ENCODE results near the gene FER.

The FER gene

DNA sequence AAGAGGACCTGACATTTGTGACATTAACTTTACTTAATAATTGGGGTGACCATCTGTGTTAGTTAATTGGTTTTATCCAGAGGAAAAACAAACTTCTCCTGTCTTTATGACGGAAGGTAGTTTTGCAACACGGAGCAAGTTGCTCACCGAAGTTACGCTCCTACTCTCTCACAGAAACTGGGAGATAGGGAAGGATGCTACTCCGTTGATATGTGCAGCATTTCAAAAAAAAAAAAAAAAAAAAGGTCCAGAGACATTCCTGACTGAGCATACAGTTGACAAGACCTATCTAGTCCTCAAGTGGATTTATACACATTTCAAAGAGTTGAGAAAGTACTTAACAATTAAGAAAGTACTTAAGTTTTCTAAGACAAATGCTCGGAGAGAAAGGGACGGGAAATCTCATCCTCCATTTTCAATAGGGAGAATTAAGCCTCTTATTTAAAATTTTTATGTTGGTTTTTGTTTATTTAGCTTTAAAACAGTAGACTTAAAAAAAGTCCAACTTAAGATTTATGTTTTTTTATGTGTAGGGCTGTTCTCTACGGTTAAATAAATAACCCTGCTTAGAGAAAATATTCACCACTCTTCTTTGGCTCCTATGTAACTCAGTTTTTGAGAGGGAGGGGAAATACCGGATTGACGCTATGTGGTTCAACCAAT lies 455 bp upstream of the FER start:
- DNase-seq, result no peak
- H3K36me3 ChIP-seq (ENCODE audit: insufficient read depth, low read length), result no peaks in the 10 kb centered on the region
- H3K27me3 ChIP-seq (ENCODE audit: insufficient read depth, low read length, poor library complexity), result no peaks in the 10 kb centered on the region
- peak overlapping the region; percentile 85; the same call in 1 of the 2 replicates for H3K9ac ChIP-seq (ENCODE audit: low read depth, low read length)
- peak overlapping the region in 1 of 2 experiments; percentile 79; a peak in 2 of 4 replicates for H3K4me3 ChIP-seq (ENCODE audit: low read depth in 1 of 2, low read length in 2 of 2)
- H3K4me2 ChIP-seq (ENCODE audit: insufficient read depth, low read length), result peak overlapping the region; percentile 84
- ATAC-seq (ENCODE audit: insufficient read depth, low read depth), result no peak
- H2AFZ ChIP-seq (ENCODE audit: low read depth, low read length), result peak overlapping the region; percentile 90; the same call in 1 of the 2 replicates
- no peak for TF ChIP-seq EZH2 (IDR thresholded peaks at IDR 0.05; ENCODE audit: borderline replicate concordance, low read depth, low read length, severe bottlenecking)
- TF ChIP-seq, protein P1, sequence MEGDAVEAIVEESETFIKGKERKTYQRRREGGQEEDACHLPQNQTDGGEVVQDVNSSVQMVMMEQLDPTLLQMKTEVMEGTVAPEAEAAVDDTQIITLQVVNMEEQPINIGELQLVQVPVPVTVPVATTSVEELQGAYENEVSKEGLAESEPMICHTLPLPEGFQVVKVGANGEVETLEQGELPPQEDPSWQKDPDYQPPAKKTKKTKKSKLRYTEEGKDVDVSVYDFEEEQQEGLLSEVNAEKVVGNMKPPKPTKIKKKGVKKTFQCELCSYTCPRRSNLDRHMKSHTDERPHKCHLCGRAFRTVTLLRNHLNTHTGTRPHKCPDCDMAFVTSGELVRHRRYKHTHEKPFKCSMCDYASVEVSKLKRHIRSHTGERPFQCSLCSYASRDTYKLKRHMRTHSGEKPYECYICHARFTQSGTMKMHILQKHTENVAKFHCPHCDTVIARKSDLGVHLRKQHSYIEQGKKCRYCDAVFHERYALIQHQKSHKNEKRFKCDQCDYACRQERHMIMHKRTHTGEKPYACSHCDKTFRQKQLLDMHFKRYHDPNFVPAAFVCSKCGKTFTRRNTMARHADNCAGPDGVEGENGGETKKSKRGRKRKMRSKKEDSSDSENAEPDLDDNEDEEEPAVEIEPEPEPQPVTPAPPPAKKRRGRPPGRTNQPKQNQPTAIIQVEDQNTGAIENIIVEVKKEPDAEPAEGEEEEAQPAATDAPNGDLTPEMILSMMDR (IDR thresholded peaks at IDR 0.05; ENCODE audit: borderline replicate concordance, extremely low read depth, low read length, poor library complexity, severe bottlenecking), result no peak
- H4K20me1 ChIP-seq (ENCODE audit: insufficient read depth, low read length), result no peaks in the 10 kb centered on the region
- H3K27ac ChIP-seq (ENCODE audit: low read length), result no peak overlapping the region
- no peaks in the 10 kb centered on the region for H3K79me2 ChIP-seq (ENCODE audit: insufficient read depth, low read length)
- peaks cover 4% of the 10 kb centered on the region for H3K9me3 ChIP-seq (ENCODE audit: insufficient read depth, low read length, severe bottlenecking)
- peaks cover 23% of the 10 kb centered on the region for H3K4me1 ChIP-seq (ENCODE audit: insufficient read depth, low read length)

DNA sequence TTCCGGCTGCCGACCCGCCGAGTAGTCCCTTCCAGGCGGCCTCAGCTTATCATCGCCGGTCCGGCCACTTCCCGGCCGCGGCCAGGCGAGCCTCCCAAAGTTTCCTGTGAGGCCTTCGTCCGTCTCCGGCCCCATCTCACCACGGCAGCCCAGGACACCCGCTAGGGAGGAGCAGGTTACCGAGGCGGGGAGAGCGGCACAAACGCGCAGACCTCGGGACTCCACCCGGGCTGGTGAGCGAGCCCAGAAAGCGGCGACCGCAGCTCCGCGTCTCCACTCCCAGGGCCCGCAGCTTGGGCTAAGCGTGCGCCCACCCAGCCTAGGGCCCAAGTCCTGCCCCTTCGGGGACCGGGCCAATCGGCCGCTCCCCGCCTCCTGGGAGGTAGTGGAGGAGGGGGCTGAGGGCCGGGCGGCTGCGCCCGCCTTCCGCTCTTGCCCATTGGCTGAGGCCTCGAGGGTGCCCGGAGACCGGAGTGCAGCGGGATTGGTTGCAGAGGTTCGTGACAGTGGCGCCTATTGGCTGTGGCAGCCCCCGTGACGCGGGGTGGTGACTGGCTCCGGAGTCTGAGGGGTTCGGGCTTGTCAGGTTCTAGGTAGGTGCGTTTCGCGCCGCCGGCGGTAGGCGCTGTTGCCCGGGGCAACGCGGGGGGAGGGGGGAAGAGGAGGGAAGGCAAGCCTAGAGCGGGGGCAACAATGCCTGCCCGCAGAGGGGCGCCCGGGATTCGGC lies 867 bp downstream of the FER start:
- Histone ChIP-seq H2AFZ (ENCODE audit: low read depth, low read length) (peak overlapping the region; percentile 90), H3K4me1 (ENCODE audit: insufficient read depth, low read length) (peaks cover 23% of the 10 kb centered on the region), H3K9ac (ENCODE audit: low read depth, low read length) (peak overlapping the region; percentile 85), H3K36me3 (ENCODE audit: insufficient read depth, low read length) (no peaks in the 10 kb centered on the region), H3K79me2 (ENCODE audit: insufficient read depth, low read length) (no peaks in the 10 kb centered on the region), H3K4me3 (ENCODE audit: low read depth in 1 of 2, low read length in 2 of 2) (peak overlapping the region; percentile 60 to 79), H3K27ac (ENCODE audit: low read length) (peak overlapping the region; percentile 80), H3K4me2 (ENCODE audit: insufficient read depth, low read length) (peak overlapping the region; percentile 84), H3K27me3 (ENCODE audit: insufficient read depth, low read length, poor library complexity) (no peaks in the 10 kb centered on the region), H4K20me1 (ENCODE audit: insufficient read depth, low read length) (no peaks in the 10 kb centered on the region), H3K9me3 (ENCODE audit: insufficient read depth, low read length, severe bottlenecking) (no peaks in the 10 kb centered on the region)
- DNase-seq, result peak; percentile 98
- peak; percentile 96 for ATAC-seq (ENCODE audit: insufficient read depth, low read depth)
- TF ChIP-seq EZH2 (IDR thresholded peaks at IDR 0.05; ENCODE audit: borderline replicate concordance, low read depth, low read length, severe bottlenecking), result no peak
- TF ChIP-seq, protein P1 (IDR thresholded peaks at IDR 0.05; ENCODE audit: borderline replicate concordance, extremely low read depth, low read length, poor library complexity, severe bottlenecking), result peak; percentile 46

DNA sequence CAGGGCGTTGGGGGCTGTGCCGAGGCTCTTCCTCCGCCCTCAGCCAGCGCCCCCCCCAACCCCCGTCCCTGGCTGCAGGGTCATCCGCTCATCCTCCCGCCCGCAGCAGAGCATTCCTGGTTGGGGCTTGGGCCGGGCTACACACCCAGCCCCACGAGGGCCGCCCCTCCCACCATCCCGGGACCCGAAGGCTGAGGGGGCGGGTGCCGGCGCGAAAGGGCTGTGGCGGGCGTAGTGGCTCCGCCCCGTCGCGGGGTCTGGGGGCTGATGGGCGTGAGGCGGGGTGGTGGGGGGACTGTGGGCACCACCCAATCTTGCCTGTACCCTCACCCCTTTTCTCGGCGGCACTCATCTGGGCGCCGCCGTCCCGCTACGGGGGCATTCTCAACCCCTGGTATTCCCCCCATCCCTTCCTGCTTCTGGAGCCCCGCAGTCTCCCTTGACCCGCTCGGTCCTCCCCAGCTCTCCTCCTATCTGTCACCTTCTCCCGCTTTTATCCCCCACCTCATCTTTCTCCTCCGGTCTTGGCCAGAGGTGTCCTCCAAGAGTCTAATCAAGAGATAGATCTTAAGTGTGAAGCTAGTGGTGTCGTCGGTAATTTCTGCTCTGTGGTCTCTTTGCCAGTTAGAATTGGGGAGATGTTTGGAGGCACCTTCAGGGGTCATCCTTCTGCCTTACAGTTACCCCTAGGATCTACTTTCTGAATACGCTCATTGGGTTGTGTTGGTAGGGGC lies 1.6 kb downstream of the FER start:
- DNase-seq (no peak), ATAC-seq (ENCODE audit: insufficient read depth, low read depth) (peak; percentile 48)
- no peaks in the 10 kb centered on the region for H3K36me3 ChIP-seq (ENCODE audit: insufficient read depth, low read length)
- TF ChIP-seq, protein P1 (IDR thresholded peaks at IDR 0.05; ENCODE audit: borderline replicate concordance, extremely low read depth, low read length, poor library complexity, severe bottlenecking), result peak; percentile 21
- no peak for TF ChIP-seq EZH2 (IDR thresholded peaks at IDR 0.05; ENCODE audit: borderline replicate concordance, low read depth, low read length, severe bottlenecking)
- H2AFZ ChIP-seq (ENCODE audit: low read depth, low read length), result peak overlapping the region; percentile 90
- H3K27ac ChIP-seq (ENCODE audit: low read length), result peak overlapping the region; percentile 63
- H3K9me3 ChIP-seq (ENCODE audit: insufficient read depth, low read length, severe bottlenecking), result no peaks in the 10 kb centered on the region
- peaks cover 23% of the 10 kb centered on the region for H3K4me1 ChIP-seq (ENCODE audit: insufficient read depth, low read length)
- no peaks in the 10 kb centered on the region for H3K79me2 ChIP-seq (ENCODE audit: insufficient read depth, low read length)
- H4K20me1 ChIP-seq (ENCODE audit: insufficient read depth, low read length), result no peaks in the 10 kb centered on the region
- H3K9ac ChIP-seq (ENCODE audit: low read depth, low read length), result peak overlapping the region; percentile 85
- H3K4me2 ChIP-seq (ENCODE audit: insufficient read depth, low read length), result peak overlapping the region; percentile 84
- peak overlapping the region; percentile 60 to 79 for H3K4me3 ChIP-seq (ENCODE audit: low read depth in 1 of 2, low read length in 2 of 2)
- no peaks in the 10 kb centered on the region for H3K27me3 ChIP-seq (ENCODE audit: insufficient read depth, low read length, poor library complexity)

Measured in DND-41 (cell line).